ENCODE data around the gene STAT3. TPM values are rescaled to one million over a fixed set of nuclear protein-coding genes. Genes with fewer than 3 reads are reported as not detected.
"Not testable (repeated sequence)": the region's sequence is repeated elsewhere in the genome, so short reads cannot be mapped to it uniquely, and the experiment has no call there.

STAT3 gene
- total RNA-seq, 2 donors from 2014 or later: 346 to 380 TPM

- no peak overlapping the region for H3K4me3 Mint-ChIP-seq
- no peaks in the 10 kb centered on the region for H3K27me3 Mint-ChIP-seq (ENCODE audit: low read depth)
- H3K9me3 Mint-ChIP-seq: no peaks in the 10 kb centered on the region
- ATAC-seq (replicated peaks in 1 of 2) (no peak), DNase-seq (no peak)
- H3K36me3 Mint-ChIP-seq (ENCODE audit: insufficient read depth in 2 of 2): no peaks in the 10 kb centered on the region
- peaks cover 47% of the 10 kb centered on the region for H3K4me1 Mint-ChIP-seq (ENCODE audit: low read depth)
- H3K27ac Mint-ChIP-seq: no peak overlapping the region
Observed at GRCh38 chr17:42404326-42405055, 16.2 kb upstream of the STAT3 start.

- Mint-ChIP-seq H3K4me1 (ENCODE audit: low read depth) (peaks cover 57% of the 10 kb centered on the region), H3K36me3 (ENCODE audit: insufficient read depth in 2 of 2) (no peaks in the 10 kb centered on the region), H3K9me3 (no peaks in the 10 kb centered on the region), H3K27me3 (ENCODE audit: low read depth) (no peaks in the 10 kb centered on the region), H3K27ac (no peak overlapping the region), H3K4me3 (no peak overlapping the region)
- DNase-seq: peak; percentile 76 to 78
- peak; percentile 77 to 87 for ATAC-seq (replicated peaks in 1 of 2)
Observed at GRCh38 chr17:42403150-42403549, 14.9 kb upstream of the STAT3 start.

DNA sequence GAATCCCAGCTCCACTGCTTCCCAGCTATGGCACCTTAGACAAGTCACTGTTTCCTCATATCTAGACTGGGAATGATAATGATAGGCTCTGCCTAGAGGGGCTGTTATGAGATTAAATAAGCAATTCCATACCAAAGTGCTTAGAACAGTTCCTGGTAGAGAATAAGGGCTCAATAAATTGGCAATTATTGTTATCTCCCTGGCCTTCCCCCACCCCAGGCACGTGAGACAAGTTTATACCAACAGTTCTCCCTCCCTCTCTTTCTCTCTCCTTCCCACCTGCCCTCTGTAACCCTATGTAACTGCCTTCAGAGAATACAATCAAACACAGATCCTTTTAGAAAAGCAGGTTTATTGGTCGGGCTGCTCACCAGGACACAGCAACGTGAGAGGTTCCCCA is 13.9 kb upstream of the STAT3 start:
- no peaks in the 10 kb centered on the region for H3K36me3 Mint-ChIP-seq (ENCODE audit: insufficient read depth in 2 of 2)
- peaks cover 52% of the 10 kb centered on the region for H3K4me1 Mint-ChIP-seq (ENCODE audit: low read depth)
- H3K27me3 Mint-ChIP-seq (ENCODE audit: low read depth): no peaks in the 10 kb centered on the region
- H3K4me3 Mint-ChIP-seq: no peak overlapping the region
- H3K27ac Mint-ChIP-seq: no peak overlapping the region
- DNase-seq (no peak), ATAC-seq (replicated peaks in 1 of 2) (no peak)
- H3K9me3 Mint-ChIP-seq: no peaks in the 10 kb centered on the region

DNA sequence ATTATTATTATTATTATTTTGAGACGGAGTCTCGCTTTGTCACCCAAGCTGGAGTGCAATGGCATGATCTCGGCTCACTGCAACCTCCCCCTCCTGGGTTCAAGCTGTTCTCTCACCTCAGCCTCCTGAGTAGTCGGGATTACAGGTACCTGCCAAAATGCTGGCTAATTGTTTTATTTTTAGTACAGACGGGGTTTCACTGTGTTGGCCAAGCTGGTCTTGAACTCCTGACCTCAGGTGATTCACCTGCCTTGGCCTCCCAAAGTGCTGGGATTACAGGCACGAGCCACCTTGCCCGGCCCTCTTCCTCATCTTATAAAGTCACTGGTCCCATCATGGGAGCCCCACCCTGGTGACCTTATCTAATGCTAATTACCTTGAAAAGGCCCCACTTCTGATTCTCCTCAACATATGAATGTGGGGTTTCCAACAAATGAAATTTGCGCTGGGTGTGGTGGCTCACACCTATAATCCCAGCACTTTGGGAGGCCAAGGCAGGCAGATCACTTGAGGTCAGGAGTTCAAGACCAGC is 12.7 kb upstream of the STAT3 start:
- not testable (repeated sequence) for H3K36me3 Mint-ChIP-seq (ENCODE audit: insufficient read depth in 2 of 2); H3K27me3 Mint-ChIP-seq (ENCODE audit: low read depth); H3K27ac Mint-ChIP-seq; ATAC-seq (replicated peaks in 1 of 2); H3K4me3 Mint-ChIP-seq; H3K9me3 Mint-ChIP-seq; DNase-seq
- H3K4me1 Mint-ChIP-seq (ENCODE audit: low read depth): peaks cover 48% of the 10 kb centered on the region

DNA sequence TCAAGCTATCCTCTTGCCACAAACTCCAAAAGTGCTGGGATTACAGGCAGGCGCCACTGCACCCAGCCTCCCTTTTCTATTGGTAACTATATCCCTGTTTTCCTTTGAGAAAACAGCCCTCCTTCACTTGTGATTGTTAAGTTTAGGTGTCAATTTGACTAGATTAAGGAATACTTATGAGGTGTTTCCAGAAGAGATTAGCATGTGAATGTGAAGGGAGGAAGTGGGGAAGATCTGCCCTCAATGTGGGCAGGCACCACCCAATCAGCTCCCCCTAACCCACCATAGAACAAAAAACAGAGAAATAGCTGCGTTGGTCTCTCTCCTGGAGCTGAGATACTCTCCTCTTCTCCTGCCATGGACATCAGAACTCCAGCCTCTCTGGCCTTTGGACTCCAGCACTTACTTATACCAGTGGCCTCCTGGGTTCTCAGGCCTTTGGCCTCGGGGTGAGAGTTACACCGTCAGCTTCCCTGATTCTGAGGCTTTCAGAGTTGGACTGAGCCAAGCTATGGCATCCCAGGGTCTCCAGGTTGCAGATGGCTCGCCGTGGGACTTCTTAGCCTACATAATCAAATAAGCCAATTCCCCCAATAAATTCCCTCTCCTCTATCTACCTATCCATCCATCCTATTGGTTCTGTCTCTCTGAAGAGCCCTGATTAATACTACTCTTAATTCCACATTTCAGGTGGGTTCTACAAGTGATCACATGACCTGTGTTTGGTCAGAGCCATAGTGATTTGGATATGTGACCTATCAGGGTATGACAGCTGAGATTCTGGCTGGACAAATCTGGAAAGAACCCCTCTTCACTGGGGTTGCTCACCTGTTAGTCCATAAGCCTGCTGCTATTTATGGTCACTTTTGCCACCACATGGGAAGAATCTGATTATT is 12.0 kb upstream of the STAT3 start:
- no peak for DNase-seq
- Mint-ChIP-seq H3K9me3 (no peaks in the 10 kb centered on the region), H3K27ac (no peak overlapping the region), H3K4me3 (peak overlapping the region; percentile 11 to 29), H3K27me3 (ENCODE audit: low read depth) (no peaks in the 10 kb centered on the region), H3K36me3 (ENCODE audit: insufficient read depth in 2 of 2) (no peaks in the 10 kb centered on the region), H3K4me1 (ENCODE audit: low read depth) (peaks cover 46% of the 10 kb centered on the region)
- ATAC-seq (replicated peaks in 1 of 2): no peak

- Mint-ChIP-seq H3K4me1 (ENCODE audit: low read depth) (peaks cover 55% of the 10 kb centered on the region), H3K4me3 (no peak overlapping the region), H3K27ac (no peak overlapping the region), H3K27me3 (ENCODE audit: low read depth) (no peaks in the 10 kb centered on the region), H3K36me3 (ENCODE audit: insufficient read depth in 2 of 2) (peaks cover 0 to 2% of the 10 kb centered on the region in 2 donors), H3K9me3 (no peaks in the 10 kb centered on the region)
- ATAC-seq (replicated peaks in 1 of 2) (no peak), DNase-seq (no peak)
Observed at GRCh38 chr17:42399121-42399520, 10.9 kb upstream of the STAT3 start.

DNA sequence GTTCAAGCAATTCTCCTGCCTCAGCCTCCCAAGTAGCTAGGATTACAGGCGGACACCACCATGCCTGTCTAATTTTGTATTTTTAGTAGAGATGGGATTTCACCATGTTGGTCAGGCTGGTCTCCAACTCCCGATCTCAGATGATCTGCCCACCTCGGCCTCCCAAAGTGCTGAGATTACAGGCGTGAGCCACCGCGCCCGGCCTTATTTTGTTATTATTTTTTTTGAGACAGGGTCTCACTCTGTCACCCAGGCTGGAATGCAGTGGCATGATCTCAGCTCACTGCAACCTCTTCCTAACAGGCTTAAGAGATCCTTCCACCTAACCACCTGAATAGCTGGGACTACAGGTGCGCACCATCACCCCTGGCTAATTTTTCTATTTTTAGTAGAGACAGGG is 7.4 kb upstream of the STAT3 start:
- not testable (repeated sequence) for H3K27me3 Mint-ChIP-seq (ENCODE audit: low read depth); ATAC-seq (replicated peaks in 1 of 2); H3K9me3 Mint-ChIP-seq; H3K4me3 Mint-ChIP-seq; DNase-seq; H3K27ac Mint-ChIP-seq; H3K36me3 Mint-ChIP-seq (ENCODE audit: insufficient read depth in 2 of 2)
- H3K4me1 Mint-ChIP-seq (ENCODE audit: low read depth): peaks cover 54% of the 10 kb centered on the region

DNA sequence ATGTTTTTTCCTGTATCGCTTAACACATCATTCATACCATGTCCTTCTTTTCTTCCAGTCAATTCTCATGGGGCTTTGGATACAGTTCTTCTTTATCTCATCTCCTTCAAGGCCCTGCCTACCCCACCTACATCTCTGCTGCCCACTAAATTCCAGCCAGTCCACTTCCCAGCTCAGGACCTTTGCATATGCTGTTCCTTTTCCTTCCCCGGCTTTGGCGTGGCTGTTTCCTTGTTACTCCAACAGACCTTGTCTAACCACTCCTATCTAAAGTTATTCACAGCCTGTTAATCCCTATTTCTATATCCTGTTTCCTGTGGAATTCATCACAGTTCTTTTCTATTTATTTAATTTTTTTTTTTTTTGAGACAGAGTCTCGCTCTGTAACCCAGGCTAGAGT is 6.6 kb upstream of the STAT3 start:
- ATAC-seq (replicated peaks in 1 of 2): no peak
- no peak for DNase-seq
- peaks cover 0 to 2% of the 10 kb centered on the region in 2 donors for H3K36me3 Mint-ChIP-seq (ENCODE audit: insufficient read depth in 2 of 2)
- peaks cover 54% of the 10 kb centered on the region for H3K4me1 Mint-ChIP-seq (ENCODE audit: low read depth)
- H3K9me3 Mint-ChIP-seq: no peaks in the 10 kb centered on the region
- no peak overlapping the region for H3K4me3 Mint-ChIP-seq
- H3K27me3 Mint-ChIP-seq (ENCODE audit: low read depth): no peaks in the 10 kb centered on the region
- no peak overlapping the region for H3K27ac Mint-ChIP-seq

- Mint-ChIP-seq H3K27me3 (ENCODE audit: low read depth) (no peaks in the 10 kb centered on the region), H3K9me3 (no peaks in the 10 kb centered on the region)
Observed at GRCh38 chr17:42392692-42393415, 4.6 kb upstream of the STAT3 start.

DNA sequence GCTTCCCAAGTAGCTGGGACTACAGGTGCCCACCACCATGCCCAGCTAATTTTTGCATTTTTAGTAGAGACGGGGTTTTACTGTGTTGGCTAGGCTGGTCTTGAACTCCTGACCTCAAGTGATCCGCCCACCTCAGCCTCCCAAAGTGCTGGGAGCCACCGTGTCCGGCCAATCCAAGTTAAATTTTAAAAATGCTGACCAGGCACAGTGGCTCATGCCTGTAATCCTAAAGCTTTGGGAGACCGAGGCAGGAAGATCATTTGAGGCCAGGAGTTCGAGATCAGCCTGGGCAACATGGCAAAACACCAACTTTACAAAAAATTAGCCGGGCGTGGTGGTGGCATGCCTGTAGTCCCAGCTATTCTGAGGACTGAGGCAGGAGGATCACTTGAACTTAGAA is 3.2 kb upstream of the STAT3 start:
- H3K27ac Mint-ChIP-seq; DNase-seq; H3K27me3 Mint-ChIP-seq (ENCODE audit: low read depth); H3K4me3 Mint-ChIP-seq; H3K9me3 Mint-ChIP-seq; ATAC-seq (replicated peaks in 1 of 2): not testable (repeated sequence)
- peaks cover 6 to 15% of the 10 kb centered on the region in 2 donors for H3K36me3 Mint-ChIP-seq (ENCODE audit: insufficient read depth in 2 of 2)
- peaks cover 58% of the 10 kb centered on the region for H3K4me1 Mint-ChIP-seq (ENCODE audit: low read depth)

More at GRCh38 chr17:42392692-42393415, 4.6 kb upstream of the STAT3 start:
- Mint-ChIP-seq H3K4me3 (peak overlapping the region; percentile 4 to 31), H3K4me1 (ENCODE audit: low read depth) (peaks cover 55% of the 10 kb centered on the region), H3K36me3 (ENCODE audit: insufficient read depth in 2 of 2) (peaks cover 0 to 5% of the 10 kb centered on the region in 2 donors), H3K27ac (peak overlapping the region; percentile 52)
- ATAC-seq (replicated peaks in 1 of 2) (no peak), DNase-seq (no peak)

GRCh38 chr17:42389899-42390298 is 1.7 kb upstream of the STAT3 start:
- peaks cover 71% of the 10 kb centered on the region for H3K4me1 Mint-ChIP-seq (ENCODE audit: low read depth)
- H3K27ac Mint-ChIP-seq: peak overlapping the region; percentile 100
- peaks cover 11 to 19% of the 10 kb centered on the region in 2 donors for H3K36me3 Mint-ChIP-seq (ENCODE audit: insufficient read depth in 2 of 2)
- DNase-seq: no peak
- H3K27me3 Mint-ChIP-seq (ENCODE audit: low read depth): no peaks in the 10 kb centered on the region
- ATAC-seq (replicated peaks in 1 of 2): no peak
- no peaks in the 10 kb centered on the region for H3K9me3 Mint-ChIP-seq
- H3K4me3 Mint-ChIP-seq: peak overlapping the region; percentile 94 to 97

DNA sequence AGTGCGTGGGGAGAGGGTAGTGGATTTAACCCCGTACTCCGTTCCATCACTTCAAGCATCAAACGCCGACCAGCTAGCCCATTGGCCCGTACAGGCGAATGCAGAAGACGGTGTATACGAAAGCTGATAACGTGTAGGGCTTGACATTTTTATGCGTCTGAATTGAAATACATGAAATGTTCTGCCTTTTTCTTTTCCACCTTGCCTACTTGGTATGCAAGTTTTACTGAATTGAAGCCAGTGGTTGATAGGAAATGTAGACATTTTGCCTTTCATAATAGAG is 834 bp upstream of the STAT3 start:
- no peaks in the 10 kb centered on the region for H3K27me3 Mint-ChIP-seq (ENCODE audit: low read depth)
- peaks cover 14 to 18% of the 10 kb centered on the region in 2 donors for H3K36me3 Mint-ChIP-seq (ENCODE audit: insufficient read depth in 2 of 2)
- peak; percentile 79 to 81 for ATAC-seq (replicated peaks in 1 of 2)
- H3K4me1 Mint-ChIP-seq (ENCODE audit: low read depth): peaks cover 71% of the 10 kb centered on the region
- no peak for DNase-seq
- no peaks in the 10 kb centered on the region for H3K9me3 Mint-ChIP-seq
- peak overlapping the region; percentile 100 for H3K27ac Mint-ChIP-seq
- H3K4me3 Mint-ChIP-seq: peak overlapping the region; percentile 97 to 98
